HepG2 (cell line): ENCODE results near the gene PSRC1. TPM values are rescaled to one million over a fixed set of nuclear protein-coding genes. Genes with fewer than 3 reads are reported as not detected.

ENCODE experiments used
- ATAC-seq: fragments of 200-7000 bp; cut with Tn5 transposase; 3 replicates; pipeline ENCODE4 v1.9.1; 2020; ENCODE audit warnings: mild to moderate bottlenecking, moderate library complexity
- BruUV-seq: library from RNA; stranded (reverse); fragments of 400-500 nt; replicated peaks from 2 replicates; lab custom pipeline; 2021; lab: Mats Ljungman, UMichigan
- CTCF ChIA-PET: fragments of 300-600 bp; formaldehyde crosslinking; extraction: SDS; loops from one replicate; lab custom pipeline; 2021; ENCODE audit warnings: low total read pairs, inconsistent platforms, low intra/inter-chr PET ratio; lab: Yijun Ruan, JAX
- POLR2A ChIA-PET: fragments of 350-600 bp; sonication (Branson Sonifier 250); formaldehyde crosslinking; loops from one replicate; lab custom pipeline; 2020; ENCODE audit warnings: antibody characterized with exemption, inconsistent platforms; lab: Yijun Ruan, JAX
- DNase-seq: peaks from one replicate; pipeline ENCODE4 v3.0.0-alpha.2; 2015; ENCODE audit warnings: low spot score
- FAIRE-seq: peaks from 3 replicates; lab custom pipeline; 2011; peaks lifted over from hg19 to GRCh38; lab: Jason Lieb, UNC
- H2AFZ ChIP-seq: one replicate; pipeline ENCODE4 v1.6.1; 2011; ENCODE audit warnings: low read length, inconsistent platforms
- H3K27ac ChIP-seq: fragments of 300-600 bp; 3 replicates; pipeline ENCODE4 v1.8.0; 2011; ENCODE audit warnings: mixed run types, mild to moderate bottlenecking, mixed read lengths, low read length, inconsistent platforms; ENCODE audit not compliant: insufficient read depth; ENCODE audit errors: extremely low read length
- H3K27me3 ChIP-seq, 2 experiments: fragments of 200-600 bp in 1 of 2; 2 replicates in 1 of 2; 3 replicates in 1 of 2; pipeline versions ENCODE4 v1.6.0 to v1.8.0; 2011; ENCODE audit warnings: low read length in 2 of 2, mild to moderate bottlenecking in 2 of 2, moderate library complexity in 2 of 2, inconsistent platforms in 1 of 2; ENCODE audit not compliant: insufficient read depth in 2 of 2, control insufficient read depth in 1 of 2
- H3K36me3 ChIP-seq, 2 experiments: fragments of 200-600 bp in 1 of 2; replicated peaks in 1 of 2; 2 replicates in 1 of 2; 3 replicates in 1 of 2; pipeline versions ENCODE4 v1.5.1 to v1.8.0; 2011; ENCODE audit warnings: low read length in 2 of 2, inconsistent platforms in 1 of 2; ENCODE audit not compliant: insufficient read depth in 2 of 2, control insufficient read depth in 1 of 2
- H3K4me1 ChIP-seq: 2 replicates; pipeline ENCODE4 v1.5.1; 2012; ENCODE audit warnings: low read length, inconsistent platforms; ENCODE audit not compliant: insufficient read depth
- H3K4me2 ChIP-seq: 2 replicates; pipeline ENCODE4 v1.6.0; 2011; ENCODE audit warnings: low read depth, low read length, inconsistent platforms
- H3K4me3 ChIP-seq, 3 experiments: fragments of 200-600 bp in 1 of 3; sonication (generic), shearing (Covaris generic) in 1 of 3; replicated peaks in 1 of 3; 2 replicates each; pipeline ENCODE4 v1.5.1; 2011 to 2016; ENCODE audit warnings: low read length in 3 of 3, inconsistent platforms in 2 of 3, low read depth in 2 of 3, mild to moderate bottlenecking in 2 of 3, control low read depth in 1 of 3, mixed read lengths in 1 of 3; ENCODE audit not compliant: insufficient read depth in 1 of 3
- H3K79me2 ChIP-seq: one replicate; pipeline ENCODE4 v1.6.1; 2011; ENCODE audit warnings: low read length, inconsistent platforms; ENCODE audit not compliant: insufficient read depth
- H3K9ac ChIP-seq: 2 replicates; pipeline ENCODE4 v1.6.0; 2011; ENCODE audit warnings: mild to moderate bottlenecking, low read depth, low read length, inconsistent platforms; ENCODE audit not compliant: insufficient read depth
- H3K9me3 ChIP-seq: 2 replicates; pipeline ENCODE4 v1.5.1; 2012; ENCODE audit warnings: mild to moderate bottlenecking, low read length
- H4K20me1 ChIP-seq: 2 replicates; pipeline ENCODE4 v1.6.0; 2011; ENCODE audit warnings: inconsistent platforms, mild to moderate bottlenecking, low read length, moderate library complexity; ENCODE audit not compliant: insufficient read depth
- BCLAF1 ChIP-seq: fragments of 450-650 bp; IDR thresholded peaks from 2 replicates; pipeline ENCODE4 v1.6.1; 2017; ENCODE audit warnings: mild to moderate bottlenecking
- HOXD1 ChIP-seq: sonication (generic); formaldehyde crosslinking; IDR thresholded peaks from 2 replicates; pipeline ENCODE4 v1.5.0; 2020; ENCODE audit warnings: missing genetic modification reagents
- KLF6 ChIP-seq: IDR thresholded peaks from 2 replicates; pipeline ENCODE4 v1.8.0; 2016; ENCODE audit warnings: missing biosample characterization, missing genetic modification reagents
- NKX3-1 ChIP-seq: sonication (generic); formaldehyde crosslinking; IDR thresholded peaks from 2 replicates; pipeline ENCODE4 v1.5.0; 2020; ENCODE audit warnings: missing genetic modification reagents
- XRCC5 ChIP-seq: fragments of 200-400 bp; formaldehyde crosslinking; optimal IDR thresholded peaks from 2 replicates; pipeline ENCODE3; 2017; ENCODE audit warnings: mild to moderate bottlenecking, low read length
- ZNF513 ChIP-seq: sonication (generic); formaldehyde crosslinking; conservative IDR thresholded peaks from 2 replicates; pipeline ENCODE4 v1.5.0; 2020; ENCODE audit warnings: missing genetic modification reagents
- ZNF552 ChIP-seq: sonication (generic); formaldehyde crosslinking; IDR thresholded peaks from 2 replicates; pipeline ENCODE4 v1.9.0; 2022; ENCODE audit warnings: missing genetic modification reagents, mild to moderate bottlenecking, borderline replicate concordance
- ZNF615 ChIP-seq: sonication (generic); formaldehyde crosslinking; IDR thresholded peaks from 2 replicates; pipeline ENCODE4 v1.5.0; 2020; ENCODE audit warnings: mild to moderate bottlenecking, missing genetic modification reagents, borderline replicate concordance
- ZNF678 ChIP-seq: sonication (generic); formaldehyde crosslinking; IDR thresholded peaks from 2 replicates; pipeline ENCODE4 v1.4.0; 2020; ENCODE audit warnings: mild to moderate bottlenecking, missing genetic modification reagents
- WGBS: methylation state at CpG from one replicate; pipeline ENCODE4 v1.1.6; 2017; ENCODE audit warnings: low lambda C conversion rate; 5-methylcytosine and 5-hydroxymethylcytosine counted together
- in situ Hi-C: cut with HindIII; loops from 2 replicates; pipeline ENCODE4 v1.10.0; 2017; ENCODE audit warnings: low pct_unique_long_range_greater_than_20kb; ENCODE audit not compliant: extremely low pct_ligation_motif_present
- intact Hi-C: fragments of 100-400 bp; cut with micrococcal nuclease; formaldehyde crosslinking; loops from one replicate; pipeline ENCODE4 v1.10.0; 2022; ENCODE audit not compliant: unreplicated experiment
- polyA plus RNA-seq, 8 experiments: library from polyadenylated mRNA; depleted of rRNA in 3 of 8; stranded (reverse) in 7 of 8; unstranded in 1 of 8; fragments of >200 nt; fragmentation: Illumina TruSeq in 4 of 8; extraction: Trizol in 4 of 8; gene quantifications; 2 replicates each; pipeline versions ENCODE4 v1.2.1 to v1.2.3, GENCODE V29; 2011 to 2016; ENCODE audit warnings: low read depth in 4 of 8, missing spikeins in 1 of 8, mixed read lengths in 1 of 8; ENCODE audit not compliant: insufficient read depth in 1 of 8
- total RNA-seq, 5 experiments: library from RNA; depleted of rRNA; stranded (reverse); fragments of >200 nt; fragmentation: Illumina TruSeq; extraction: Trizol; gene quantifications; 2 replicates each; pipeline ENCODE4 v1.2.3, GENCODE V29; 2016; ENCODE audit warnings: low read depth in 1 of 5

PSRC1 gene
- total and polyA plus RNA-seq, 2 of the 13 experiments (the other 11 are each of a cell fraction or from before 2014, with no cell fraction given) = 28.6 to 30.3 TPM

- Histone ChIP-seq H3K9ac (no peak overlapping the region), H2AFZ (no peak overlapping the region), H3K9me3 (no peaks in the 10 kb centered on the region), H3K79me2 (no peaks in the 10 kb centered on the region), H3K4me3 (no peak overlapping the region), H3K36me3 (peaks cover 4 to 8% of the 10 kb centered on the region in 2 experiments; a peak in 3 of 5 replicates), H3K4me2 (no peak overlapping the region), H3K27ac (no peak overlapping the region), H3K4me1 (peaks cover 20% of the 10 kb centered on the region), H4K20me1 (no peaks in the 10 kb centered on the region), H3K27me3 (no peaks in the 10 kb centered on the region)
- CTCF ChIA-PET = no interaction called here
- POLR2A ChIA-PET = no interaction called here
- DNase-seq = no peak
- 95% methylated on average over 13 of the region's 33 CpGs for WGBS
- in situ Hi-C loops (loop anchor here (10.0 kb wide), 1 partner anchor 265 kb away; the partner anchor contains the start of gene GPR61), intact Hi-C loops (no loop called here)
- TF ChIP-seq ZNF552 (CRISPR knock-in tag) (no peak), HOXD1 (CRISPR knock-in tag) (no peak), NKX3-1 (CRISPR knock-in tag) (no peak), KLF6 (CRISPR knock-in tag) (no peak), BCLAF1 (no peak), ZNF678 (no peak), ZNF615 (CRISPR knock-in tag) (no peak), XRCC5 (no peak), ZNF513 (CRISPR knock-in tag) (no peak)
- FAIRE-seq = no peak
- ATAC-seq = no peak
- no TSS peak for BruUV-seq
These were observed 13.5 kb downstream of the PSRC1 start for GRCh38 chr1:109269212-109269980.
